PC-9 (cell line): ENCODE data around the gene ITGA4. TPM values are rescaled to one million over a fixed set of nuclear protein-coding genes. Genes with fewer than 3 reads are reported as not detected.

ENCODE experiments used
- BruUV-seq: library from RNA; stranded (reverse); fragments of 400-500 nt; replicated peaks from 2 replicates; lab custom pipeline; 2021; lab: Mats Ljungman, UMichigan
- CTCF ChIA-PET: fragments of 300-600 bp; sonication (Branson Sonifier 250); formaldehyde crosslinking; loops from one replicate; lab custom pipeline; 2022; ENCODE audit warnings: antibody characterized with exemption; lab: Charles Lee
- POLR2A ChIA-PET: fragments of 300-600 bp; sonication (Branson Sonifier 250); formaldehyde crosslinking; loops from one replicate; lab custom pipeline; 2022; ENCODE audit warnings: antibody characterized with exemption; ENCODE audit not compliant: unreplicated experiment; lab: Charles Lee
- DNase-seq, 2 experiments: peaks; one replicate each; pipeline versions ENCODE4 v3.0.0 to v3.0.0-alpha.2; 2015 to 2022; ENCODE audit warnings: mixed read lengths in 1 of 2
- H2AFZ ChIP-seq: fragments of 200-600 bp; sonication (generic); 2 replicates; pipeline ENCODE4 v1.8.1; 2017; ENCODE audit warnings: antibody characterized with exemption
- H3F3A ChIP-seq: fragments of 200-600 bp; sonication (generic); 2 replicates; pipeline ENCODE4 v1.8.1; 2017; ENCODE audit warnings: antibody characterized with exemption, mild to moderate bottlenecking, low read depth; ENCODE audit not compliant: insufficient read depth
- H3K27ac ChIP-seq: fragments of 200-600 bp; sonication (generic); 2 replicates; pipeline ENCODE4 v1.6.1; 2016; ENCODE audit warnings: mixed run types
- H3K27me3 ChIP-seq: fragments of 200-600 bp; sonication (generic); 2 replicates; pipeline ENCODE4 v1.6.1; 2016; ENCODE audit warnings: low read depth, mixed run types; ENCODE audit not compliant: insufficient read depth
- H3K36me3 ChIP-seq: fragments of 200-600 bp; sonication (generic); 2 replicates; pipeline ENCODE4 v1.6.1; 2016; ENCODE audit warnings: low read depth, mixed run types
- H3K4me1 ChIP-seq: fragments of 200-600 bp; sonication (generic); replicated peaks from 2 replicates; pipeline ENCODE4 v1.6.1; 2016; ENCODE audit warnings: mixed run types; ENCODE audit not compliant: insufficient read depth
- H3K4me2 ChIP-seq: fragments of 200-600 bp; sonication (generic); 2 replicates; pipeline ENCODE4 v1.6.1; 2017; ENCODE audit warnings: mixed run types
- H3K4me3 ChIP-seq: fragments of 200-600 bp; sonication (generic); 2 replicates; pipeline ENCODE4 v1.6.1; 2016; ENCODE audit warnings: mixed run types
- H3K79me2 ChIP-seq: fragments of 200-600 bp; sonication (generic); 2 replicates; pipeline ENCODE4 v1.6.1; 2017; ENCODE audit warnings: low read depth, mixed run types
- H3K9me2 ChIP-seq: fragments of 200-600 bp; sonication (generic); 2 replicates; pipeline ENCODE4 v1.8.1; 2017; ENCODE audit warnings: mild to moderate bottlenecking; ENCODE audit not compliant: insufficient read depth
- H3K9me3 ChIP-seq: fragments of 200-600 bp; sonication (generic); 2 replicates; pipeline ENCODE4 v1.8.1; 2016; ENCODE audit warnings: low read depth; ENCODE audit not compliant: insufficient read depth
- H4K20me1 ChIP-seq: fragments of 200-600 bp; sonication (generic); 2 replicates; pipeline ENCODE4 v1.8.1; 2017; ENCODE audit not compliant: insufficient read depth
- EZH2 ChIP-seq: fragments of 200-600 bp; sonication (generic); IDR thresholded peaks from 2 replicates; pipeline ENCODE4 v1.8.0; 2017; ENCODE audit warnings: antibody characterized with exemption, low read depth
- intact Hi-C: fragments of 100-400 bp; cut with micrococcal nuclease; formaldehyde crosslinking; loops from one replicate; pipeline ENCODE4 v1.10.0; 2022; ENCODE audit not compliant: unreplicated experiment
- total RNA-seq: library from RNA; stranded (reverse); gene quantifications from 2 replicates; pipeline ENCODE4 v1.2.3, GENCODE V29; 2021
- TF ChIP-seq, protein P1 (sequence below): fragments of 200-600 bp; sonication (generic); conservative IDR thresholded peaks from 2 replicates; pipeline ENCODE4 v1.6.1; 2017; ENCODE audit warnings: mixed run types, antibody characterized with exemption, mild to moderate bottlenecking, moderate library complexity

The ITGA4 gene
- total RNA-seq, 1 experiment from 2014 or later = 0.35 TPM

DNA sequence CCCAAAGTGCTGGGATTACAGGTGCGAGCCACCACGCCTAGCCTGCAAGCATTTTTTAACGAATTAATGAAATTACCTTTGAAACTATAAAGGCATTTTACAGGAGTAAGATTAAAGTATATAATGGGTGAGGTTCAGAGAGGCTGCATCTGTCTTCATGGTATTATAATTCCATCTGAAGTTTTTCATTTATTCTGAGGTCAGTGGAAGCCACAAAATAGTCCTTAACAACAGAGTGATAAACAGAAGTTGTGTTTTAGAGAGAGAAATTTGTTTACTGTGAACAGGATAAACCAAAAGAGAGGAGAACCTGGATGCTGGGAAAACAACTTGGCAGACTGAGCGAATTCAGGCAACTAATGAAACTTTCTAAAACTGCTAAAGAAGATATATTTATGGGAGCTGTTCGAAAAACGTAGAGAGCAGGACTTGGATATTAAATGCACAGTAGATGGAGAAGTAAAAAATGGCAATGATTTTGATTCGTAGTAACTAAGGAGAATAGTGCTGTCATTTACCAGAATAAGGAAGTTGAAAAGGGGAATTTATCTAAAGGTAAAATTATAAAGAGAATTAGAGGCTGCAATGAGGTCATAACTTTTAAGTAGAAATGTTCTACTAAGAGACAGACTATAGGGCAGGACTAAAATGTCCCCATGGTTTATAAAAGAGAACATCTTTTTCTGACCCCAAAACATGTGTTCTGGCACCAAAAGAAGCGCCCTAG, 37.9 kb upstream of the ITGA4 start:
- H2AFZ ChIP-seq = peak overlapping the region; percentile 59
- no peaks in the 10 kb centered on the region for H4K20me1 ChIP-seq
- no peaks in the 10 kb centered on the region for H3K9me3 ChIP-seq
- DNase-seq = no peak
- intact Hi-C loops = no loop called here
- ChIA-PET POLR2A (no interaction called here), CTCF (no interaction called here)
- no peak overlapping the region for H3K4me2 ChIP-seq
- no peaks in the 10 kb centered on the region for H3K9me2 ChIP-seq
- no TSS peak for BruUV-seq
- H3K36me3 ChIP-seq = no peaks in the 10 kb centered on the region
- H3F3A ChIP-seq = no peaks in the 10 kb centered on the region; the same call in 1 of the 2 replicates
- no peaks in the 10 kb centered on the region for H3K27me3 ChIP-seq
- no peaks in the 10 kb centered on the region for H3K79me2 ChIP-seq
- H3K27ac ChIP-seq = no peak overlapping the region
- no peak for TF ChIP-seq EZH2
- TF ChIP-seq, protein P1, sequence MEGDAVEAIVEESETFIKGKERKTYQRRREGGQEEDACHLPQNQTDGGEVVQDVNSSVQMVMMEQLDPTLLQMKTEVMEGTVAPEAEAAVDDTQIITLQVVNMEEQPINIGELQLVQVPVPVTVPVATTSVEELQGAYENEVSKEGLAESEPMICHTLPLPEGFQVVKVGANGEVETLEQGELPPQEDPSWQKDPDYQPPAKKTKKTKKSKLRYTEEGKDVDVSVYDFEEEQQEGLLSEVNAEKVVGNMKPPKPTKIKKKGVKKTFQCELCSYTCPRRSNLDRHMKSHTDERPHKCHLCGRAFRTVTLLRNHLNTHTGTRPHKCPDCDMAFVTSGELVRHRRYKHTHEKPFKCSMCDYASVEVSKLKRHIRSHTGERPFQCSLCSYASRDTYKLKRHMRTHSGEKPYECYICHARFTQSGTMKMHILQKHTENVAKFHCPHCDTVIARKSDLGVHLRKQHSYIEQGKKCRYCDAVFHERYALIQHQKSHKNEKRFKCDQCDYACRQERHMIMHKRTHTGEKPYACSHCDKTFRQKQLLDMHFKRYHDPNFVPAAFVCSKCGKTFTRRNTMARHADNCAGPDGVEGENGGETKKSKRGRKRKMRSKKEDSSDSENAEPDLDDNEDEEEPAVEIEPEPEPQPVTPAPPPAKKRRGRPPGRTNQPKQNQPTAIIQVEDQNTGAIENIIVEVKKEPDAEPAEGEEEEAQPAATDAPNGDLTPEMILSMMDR = no peak
- H3K4me1 ChIP-seq = no peaks in the 10 kb centered on the region
- no peak overlapping the region for H3K4me3 ChIP-seq

DNA sequence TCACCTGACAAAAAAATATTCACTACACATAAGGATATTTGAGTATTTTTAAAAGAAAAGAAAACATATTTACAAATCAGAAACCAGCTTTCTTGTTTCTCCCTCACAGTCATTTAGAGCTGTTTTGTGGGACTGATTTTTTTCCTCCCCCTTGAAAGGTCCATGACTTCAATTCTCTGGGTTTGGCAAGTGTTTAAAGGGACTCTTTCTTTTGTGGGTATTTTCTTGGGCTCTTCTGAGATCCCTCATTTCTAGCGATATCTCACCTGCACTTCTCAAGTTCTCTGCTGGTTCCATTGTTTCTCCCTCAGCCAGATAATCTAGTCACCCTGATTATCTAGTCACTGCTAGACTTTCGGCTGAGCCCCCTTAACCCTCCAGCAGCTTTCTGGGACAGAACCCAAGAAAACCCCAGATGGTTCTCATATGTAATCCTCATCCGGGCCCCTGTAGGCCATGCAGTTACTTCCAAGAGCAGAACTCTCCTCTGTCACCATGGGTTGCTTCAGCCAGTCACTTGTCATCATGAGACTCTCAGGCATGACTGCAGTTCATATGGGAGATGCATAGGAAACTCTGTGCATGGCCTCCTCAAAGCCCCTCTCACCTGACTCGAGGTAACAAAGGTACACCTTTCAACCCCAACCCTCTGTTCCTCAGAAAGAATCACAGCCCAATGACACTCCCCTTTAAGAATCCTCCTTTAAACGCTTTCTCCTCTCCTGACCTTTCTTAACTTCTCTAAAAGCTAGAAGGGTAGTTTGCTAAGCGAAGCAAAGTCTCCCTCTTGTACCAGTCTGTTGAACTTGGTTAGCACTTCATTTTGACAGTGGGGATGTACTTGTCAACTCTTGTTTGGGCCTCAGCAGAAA, 36.7 kb upstream of the ITGA4 start:
- intact Hi-C loops = no loop called here
- H3F3A ChIP-seq = no peaks in the 10 kb centered on the region; the same call in 1 of the 2 replicates
- H3K4me1 ChIP-seq = no peaks in the 10 kb centered on the region
- H3K27me3 ChIP-seq = no peaks in the 10 kb centered on the region
- 0 out of 2 replicates have a peak overlapping the region, but pooled peaks have one; percentile 59 for H2AFZ ChIP-seq
- H3K9me2 ChIP-seq = no peaks in the 10 kb centered on the region
- H4K20me1 ChIP-seq = no peaks in the 10 kb centered on the region
- DNase-seq = no peak
- no TSS peak for BruUV-seq
- H3K27ac ChIP-seq = no peak overlapping the region
- TF ChIP-seq, protein P1 = no peak
- no peak for TF ChIP-seq EZH2
- no peaks in the 10 kb centered on the region for H3K36me3 ChIP-seq
- H3K79me2 ChIP-seq = no peaks in the 10 kb centered on the region
- CTCF ChIA-PET = no interaction called here
- POLR2A ChIA-PET = interaction anchor here (0.7 kb wide), 1 partner anchor 1029 kb away, joined by 4 read pairs; no protein-coding TSS in a partner anchor
- H3K9me3 ChIP-seq = no peaks in the 10 kb centered on the region
- no peak overlapping the region for H3K4me3 ChIP-seq
- H3K4me2 ChIP-seq = no peak overlapping the region

DNA sequence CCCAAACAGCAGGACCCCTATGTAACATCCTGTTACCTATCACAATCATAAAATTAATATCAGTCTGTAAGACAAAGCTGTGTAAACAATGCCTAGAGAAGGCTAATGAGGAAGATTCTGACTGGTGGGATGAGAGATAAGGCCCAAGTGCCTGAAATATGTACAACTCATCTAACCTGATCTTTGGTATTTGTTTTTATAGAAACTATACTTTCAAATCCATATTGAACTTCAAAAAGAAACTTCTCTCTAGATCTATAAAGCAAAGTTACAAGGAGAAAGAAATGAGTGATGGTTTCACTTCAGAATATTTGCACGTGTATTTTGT, 36.1 kb upstream of the ITGA4 start:
- CTCF ChIA-PET = no interaction called here
- intact Hi-C loops = no loop called here

More for the DNA sequence above, 36.1 kb upstream of the ITGA4 start:
- Histone ChIP-seq H3K4me3 (no peak overlapping the region), H3K79me2 (no peaks in the 10 kb centered on the region), H3K27me3 (no peaks in the 10 kb centered on the region), H3K9me2 (no peaks in the 10 kb centered on the region), H3K36me3 (no peaks in the 10 kb centered on the region), H3K9me3 (no peaks in the 10 kb centered on the region), H3F3A (no peaks in the 10 kb centered on the region; the same call in 1 of the 2 replicates), H3K4me1 (no peaks in the 10 kb centered on the region), H3K27ac (no peak overlapping the region), H3K4me2 (no peak overlapping the region), H4K20me1 (no peaks in the 10 kb centered on the region), H2AFZ (no peak overlapping the region)
- no peak for DNase-seq
- BruUV-seq = no TSS peak
- POLR2A ChIA-PET = interaction anchor here (0.7 kb wide), 1 partner anchor 1028 kb away, joined by 4 read pairs; no protein-coding TSS in a partner anchor
- TF ChIP-seq EZH2 = no peak
- TF ChIP-seq, protein P1 = no peak
